Measurements from ENCODE around the gene CCDC102A. TPM values are rescaled to one million over a fixed set of nuclear protein-coding genes. Genes with fewer than 3 reads are reported as not detected.

The CCDC102A gene
- total and polyA plus RNA-seq, 2 of the 13 experiments (the other 11 are each of a cell fraction or from before 2014, with no cell fraction given), result 2.1 to 2.8 TPM

GRCh38 chr16:57485916-57486857 is 50.2 kb downstream of the CCDC102A start, which contains the start of gene DOK4 (continued):
- TF ChIP-seq ZFP91 (CRISPR knock-in tag; IDR thresholded peaks at IDR 0.05; ENCODE audit: borderline replicate concordance) (no peak), ZNF724P (CRISPR knock-in tag; IDR thresholded peaks at IDR 0.05; ENCODE audit: borderline replicate concordance) (no peak), ZBTB49 (CRISPR knock-in tag; IDR thresholded peaks at IDR 0.05; ENCODE audit: borderline replicate concordance) (no peak), SOX13 (IDR thresholded peaks at IDR 0.05) (0 out of 2 replicates have a peak, but pooled peaks have one; percentile 13), SOX13 (CRISPR knock-in tag; conservative IDR thresholded peaks at IDR 0.05 in 1 of 2, IDR thresholded peaks at IDR 0.05 in 1 of 2) (peak in 1 of 2 experiments; percentile 9; a peak in 1 of 4 replicates), GABPA (IDR thresholded peaks at IDR 0.05; ENCODE audit: low read depth, low read length) (no peak), GABPA (CRISPR knock-in tag; IDR thresholded peaks at IDR 0.05; ENCODE audit: low read depth) (no peak), MBNL3 (CRISPR knock-in tag; conservative IDR thresholded peaks at IDR 0.05) (no peak), ZNF576 (CRISPR knock-in tag; IDR thresholded peaks at IDR 0.05) (no peak), SMAD3 (CRISPR knock-in tag; IDR thresholded peaks at IDR 0.05) (no peak), FOSL1 (CRISPR knock-in tag; IDR thresholded peaks at IDR 0.05; ENCODE audit: borderline replicate concordance) (no peak), HNRNPUL1 (IDR thresholded peaks at IDR 0.05; ENCODE audit: low read depth, low read length) (no peak), ZNF337 (CRISPR knock-in tag; IDR thresholded peaks at IDR 0.05; ENCODE audit: borderline replicate concordance, low read depth) (no peak), PBX2 (CRISPR knock-in tag; IDR thresholded peaks at IDR 0.05) (no peak), NR1H2 (CRISPR knock-in tag; IDR thresholded peaks at IDR 0.05; ENCODE audit: borderline replicate concordance, low read depth) (no peak), TEAD3 (CRISPR knock-in tag; optimal IDR thresholded peaks at IDR 0.05; ENCODE audit: borderline replicate concordance) (no peak), TEAD2 (CRISPR knock-in tag; IDR thresholded peaks at IDR 0.05) (no peak), ZNF878 (CRISPR knock-in tag; IDR thresholded peaks at IDR 0.05) (no peak), SIX1 (CRISPR knock-in tag; IDR thresholded peaks at IDR 0.05; ENCODE audit: borderline replicate concordance) (no peak), MEF2D (CRISPR knock-in tag; IDR thresholded peaks at IDR 0.05) (no peak), ZNF235 (CRISPR knock-in tag; IDR thresholded peaks at IDR 0.05; ENCODE audit: borderline replicate concordance) (no peak; the same call in 1 of the 2 replicates), RFX5 (IDR thresholded peaks at IDR 0.05; ENCODE audit: low read depth, low read length) (no peak)
- TF ChIP-seq, protein P1, sequence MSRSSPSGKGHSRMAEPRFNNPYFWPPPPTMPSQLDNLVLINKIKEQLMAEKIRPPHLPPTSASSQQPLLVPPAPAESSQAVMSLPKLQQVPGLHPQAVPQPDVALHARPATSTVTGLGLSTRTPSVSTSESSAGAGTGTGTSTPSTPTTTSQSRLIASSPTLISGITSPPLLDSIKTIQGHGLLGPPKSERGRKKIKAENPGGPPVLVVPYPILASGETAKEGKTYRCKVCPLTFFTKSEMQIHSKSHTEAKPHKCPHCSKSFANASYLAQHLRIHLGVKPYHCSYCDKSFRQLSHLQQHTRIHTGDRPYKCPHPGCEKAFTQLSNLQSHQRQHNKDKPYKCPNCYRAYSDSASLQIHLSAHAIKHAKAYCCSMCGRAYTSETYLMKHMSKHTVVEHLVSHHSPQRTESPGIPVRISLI (CRISPR knock-in tag; IDR thresholded peaks at IDR 0.05; ENCODE audit: borderline replicate concordance), result no peak

All from HepG2 (cell line).